ENCODE results near the gene SLC2A10. TPM values are rescaled to one million over a fixed set of nuclear protein-coding genes. Genes with fewer than 3 reads are reported as not detected.

Gene SLC2A10
- polyA plus RNA-seq, 3 donors = not detected

- H3K4me1 Mint-ChIP-seq = no peaks in the 10 kb centered on the region
- WGBS (ENCODE audit: insufficient coverage) = 60% methylated on average over 1 of the region's 1 CpG
- Histone ChIP-seq H3K9ac (ENCODE audit: insufficient read depth, low read length, poor library complexity, severe bottlenecking) (no peak overlapping the region), H3K4me3 (replicated peaks in 1 of 3; ENCODE audit: low read depth in 2 of 3, low read length in 3 of 3) (no peak overlapping the region), H3K27me3 (ENCODE audit: control insufficient read depth in 2 of 2, insufficient read depth in 2 of 2, low read length in 2 of 2) (no peaks in the 10 kb centered on the region), H2AFZ (ENCODE audit: insufficient read depth, low read depth, low read length, poor library complexity, severe bottlenecking) (no peak overlapping the region), H3K27ac (ENCODE audit: low read depth in 1 of 2, low read length in 2 of 2) (no peak overlapping the region), H3K4me1 (ENCODE audit: control insufficient read depth in 1 of 2, insufficient read depth in 2 of 2, low read length in 2 of 2) (no peaks in the 10 kb centered on the region), H3K79me2 (ENCODE audit: insufficient read depth, low read length) (no peaks in the 10 kb centered on the region), H3K9me3 (replicated peaks in 1 of 2; ENCODE audit: control insufficient read depth in 1 of 2, insufficient read depth in 1 of 2, low read length in 2 of 2) (peaks cover 0 to 13% of the 10 kb centered on the region in 2 donors), H3K4me2 (replicated peaks; ENCODE audit: extremely low read depth, low read length, poor library complexity, severe bottlenecking) (no peak overlapping the region), H4K20me1 (ENCODE audit: insufficient read depth, low read length) (no peaks in the 10 kb centered on the region), H3K36me3 (replicated peaks in 1 of 2; ENCODE audit: control insufficient read depth in 1 of 2, insufficient read depth in 2 of 2, low read length in 2 of 2) (no peaks in the 10 kb centered on the region)
- DNase-seq = no peak
- no peaks in the 10 kb centered on the region for H3K36me3 Mint-ChIP-seq
- H3K27me3 Mint-ChIP-seq (ENCODE audit: low read depth in 3 of 3) = peaks cover 0 to 2% (median 0%) of the 10 kb centered on the region in 3 donors
- no peak for TF ChIP-seq CTCF (IDR thresholded peaks at IDR 0.05)
- intact Hi-C loops (cut with micrococcal nuclease) = no loop called here
- H3K4me3 Mint-ChIP-seq = no peak overlapping the region
- peaks cover 0 to 13% (median 3%) of the 10 kb centered on the region in 7 donors for H3K9me3 Mint-ChIP-seq
- H3K27ac Mint-ChIP-seq = no peak overlapping the region
These were observed 13.6 kb downstream of the SLC2A10 start for GRCh38 chr20:46723039-46723438.

GRCh38 chr20:46724343-46724959 lies 15.0 kb downstream of the SLC2A10 start:
- WGBS (ENCODE audit: insufficient coverage) = no CpG with 5 or more reads among the region's 1 CpG
- H3K27ac ChIP-seq (ENCODE audit: low read depth in 1 of 2, low read length in 2 of 2) = no peak overlapping the region

More at GRCh38 chr20:46724343-46724959, 15.0 kb downstream of the SLC2A10 start:
- Histone ChIP-seq H4K20me1 (ENCODE audit: insufficient read depth, low read length) (no peaks in the 10 kb centered on the region), H3K27me3 (ENCODE audit: control insufficient read depth in 2 of 2, insufficient read depth in 2 of 2, low read length in 2 of 2) (no peaks in the 10 kb centered on the region), H3K9ac (ENCODE audit: insufficient read depth, low read length, poor library complexity, severe bottlenecking) (no peak overlapping the region), H3K79me2 (ENCODE audit: insufficient read depth, low read length) (no peaks in the 10 kb centered on the region), H2AFZ (ENCODE audit: insufficient read depth, low read depth, low read length, poor library complexity, severe bottlenecking) (no peak overlapping the region), H3K4me3 (replicated peaks in 1 of 3; ENCODE audit: low read depth in 2 of 3, low read length in 3 of 3) (no peak overlapping the region), H3K4me1 (ENCODE audit: control insufficient read depth in 1 of 2, insufficient read depth in 2 of 2, low read length in 2 of 2) (no peaks in the 10 kb centered on the region), H3K36me3 (replicated peaks in 1 of 2; ENCODE audit: control insufficient read depth in 1 of 2, insufficient read depth in 2 of 2, low read length in 2 of 2) (no peaks in the 10 kb centered on the region), H3K9me3 (replicated peaks in 1 of 2; ENCODE audit: control insufficient read depth in 1 of 2, insufficient read depth in 1 of 2, low read length in 2 of 2) (peaks cover 0 to 13% of the 10 kb centered on the region in 2 donors), H3K4me2 (replicated peaks; ENCODE audit: extremely low read depth, low read length, poor library complexity, severe bottlenecking) (no peak overlapping the region)
- no peaks in the 10 kb centered on the region for H3K4me1 Mint-ChIP-seq
- peaks cover 0 to 3% (median 0%) of the 10 kb centered on the region in 3 donors for H3K27me3 Mint-ChIP-seq (ENCODE audit: low read depth in 3 of 3)
- no peak for TF ChIP-seq CTCF (IDR thresholded peaks at IDR 0.05)
- H3K9me3 Mint-ChIP-seq = peaks cover 0 to 10% (median 3%) of the 10 kb centered on the region in 7 donors
- intact Hi-C loops (cut with micrococcal nuclease) = no loop called here
- H3K27ac Mint-ChIP-seq = no peak overlapping the region
- no peak for DNase-seq
- no peak overlapping the region for H3K4me3 Mint-ChIP-seq
- H3K36me3 Mint-ChIP-seq = no peaks in the 10 kb centered on the region

All from CD14-positive monocyte (primary cell).